GM08714 (cell line): ENCODE data around the gene SV2C.

Experiments
- H3K4me3 ChIP-seq: fragments of 200-500 bp; sonication (Bioruptor generic); 2 replicates; pipeline ENCODE4 v1.5.1; 2014; ENCODE audit warnings: mild to moderate bottlenecking, low read length, inconsistent platforms
- ZNF274 ChIP-seq: IDR thresholded peaks from 2 replicates; pipeline ENCODE4 v1.6.1; 2012; ENCODE audit warnings: mild to moderate bottlenecking, low read depth, low read length

SV2C gene, protein sequence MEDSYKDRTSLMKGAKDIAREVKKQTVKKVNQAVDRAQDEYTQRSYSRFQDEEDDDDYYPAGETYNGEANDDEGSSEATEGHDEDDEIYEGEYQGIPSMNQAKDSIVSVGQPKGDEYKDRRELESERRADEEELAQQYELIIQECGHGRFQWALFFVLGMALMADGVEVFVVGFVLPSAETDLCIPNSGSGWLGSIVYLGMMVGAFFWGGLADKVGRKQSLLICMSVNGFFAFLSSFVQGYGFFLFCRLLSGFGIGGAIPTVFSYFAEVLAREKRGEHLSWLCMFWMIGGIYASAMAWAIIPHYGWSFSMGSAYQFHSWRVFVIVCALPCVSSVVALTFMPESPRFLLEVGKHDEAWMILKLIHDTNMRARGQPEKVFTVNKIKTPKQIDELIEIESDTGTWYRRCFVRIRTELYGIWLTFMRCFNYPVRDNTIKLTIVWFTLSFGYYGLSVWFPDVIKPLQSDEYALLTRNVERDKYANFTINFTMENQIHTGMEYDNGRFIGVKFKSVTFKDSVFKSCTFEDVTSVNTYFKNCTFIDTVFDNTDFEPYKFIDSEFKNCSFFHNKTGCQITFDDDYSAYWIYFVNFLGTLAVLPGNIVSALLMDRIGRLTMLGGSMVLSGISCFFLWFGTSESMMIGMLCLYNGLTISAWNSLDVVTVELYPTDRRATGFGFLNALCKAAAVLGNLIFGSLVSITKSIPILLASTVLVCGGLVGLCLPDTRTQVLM

GRCh38 chr5:76082772-76083554 is at the start of gene SV2C:
TSS of gene SV2C (plus strand) at chr5:76083383. CDS start at chr5:76131751, 48,368 bp downstream.
- no peak within 1 kb of the TSS; the same call in 1 of the 2 replicates for H3K4me3 ChIP-seq
- no peak for TF ChIP-seq ZNF274

- H3K4me3 ChIP-seq = 0 out of 2 replicates have a peak overlapping the region, but pooled peaks have one; percentile 22
Observed at GRCh38 chr5:76037736-76038151, 45.4 kb upstream of the SV2C start.

DNA sequence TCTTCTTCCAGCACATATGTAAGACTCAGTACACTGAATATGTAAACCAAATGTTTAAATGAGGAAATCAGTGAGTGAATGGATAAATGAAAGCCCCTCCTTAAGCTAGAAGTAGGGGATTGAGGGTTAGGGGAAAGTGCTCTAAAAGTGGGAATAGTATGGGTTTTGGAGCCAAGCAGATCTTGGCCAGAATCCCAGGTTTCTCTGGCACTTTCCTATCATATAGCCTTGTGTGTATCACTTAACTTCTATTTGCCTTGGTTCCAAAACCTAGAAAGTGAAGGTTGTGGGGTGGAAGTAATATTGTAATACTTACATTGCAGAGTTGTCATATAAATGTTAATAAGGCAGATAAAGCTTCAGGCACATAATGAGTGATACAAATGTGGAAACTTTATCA is 45.0 kb upstream of the SV2C start:
- no peak for TF ChIP-seq ZNF274

DNA sequence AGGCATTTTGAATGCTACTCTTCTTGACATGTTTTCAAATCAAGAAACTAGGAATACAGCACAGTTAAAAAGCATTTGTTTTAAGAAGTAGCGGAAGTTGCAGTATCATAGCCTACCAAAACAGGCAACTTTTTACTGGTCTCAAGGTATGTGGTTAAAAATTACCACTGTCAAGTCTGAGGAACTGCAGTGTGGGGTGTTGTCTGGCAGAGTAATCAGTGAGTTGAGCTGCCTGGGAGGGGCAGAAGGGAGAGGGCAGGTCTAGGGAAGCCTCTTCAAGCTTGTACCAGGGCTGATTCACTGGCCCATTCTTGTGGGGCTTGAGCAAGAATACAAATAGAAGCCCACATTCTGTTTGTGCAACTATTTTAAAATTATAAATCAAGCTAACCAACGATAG is 42.4 kb upstream of the SV2C start:
- no peak for TF ChIP-seq ZNF274
- H3K4me3 ChIP-seq = no peak overlapping the region

More for the DNA sequence above, 45.0 kb upstream of the SV2C start:
- H3K4me3 ChIP-seq = 0 out of 2 replicates have a peak overlapping the region, but pooled peaks have one; percentile 22

GRCh38 chr5:76041863-76042262 is 41.3 kb upstream of the SV2C start:
- no peak overlapping the region for H3K4me3 ChIP-seq
- no peak for TF ChIP-seq ZNF274

DNA sequence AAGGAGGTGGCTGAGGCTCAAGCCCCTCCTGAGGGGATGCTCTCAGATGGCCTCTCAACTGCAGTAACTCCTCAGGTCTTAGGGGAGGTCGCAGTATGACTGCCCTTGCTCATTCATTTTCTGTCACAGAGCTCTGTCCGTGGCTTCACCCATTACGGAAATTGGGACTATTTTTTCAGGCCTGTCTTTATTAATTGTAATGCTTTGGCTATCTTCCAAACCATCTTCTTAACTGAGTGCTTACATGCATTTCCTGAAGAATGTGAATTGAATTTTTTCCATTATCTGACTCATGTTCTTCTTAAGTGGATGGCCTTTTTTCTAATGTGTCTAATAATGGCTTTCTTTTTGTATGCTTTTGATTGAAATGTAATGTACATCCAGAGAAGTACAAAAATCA is 36.4 kb upstream of the SV2C start:
- TF ChIP-seq ZNF274 = no peak
- no peak overlapping the region for H3K4me3 ChIP-seq

GRCh38 chr5:76050134-76050533 is 33.0 kb upstream of the SV2C start:
- TF ChIP-seq ZNF274 = no peak
- H3K4me3 ChIP-seq = no peak overlapping the region

GRCh38 chr5:76062502-76063041 is 20.6 kb upstream of the SV2C start:
- no peak overlapping the region for H3K4me3 ChIP-seq
- no peak for TF ChIP-seq ZNF274

GRCh38 chr5:76065258-76065657 is 17.9 kb upstream of the SV2C start:
- TF ChIP-seq ZNF274 = no peak
- no peak overlapping the region for H3K4me3 ChIP-seq

- H3K4me3 ChIP-seq = no peak overlapping the region
- no peak for TF ChIP-seq ZNF274
Observed at GRCh38 chr5:76069061-76069735, 14.0 kb upstream of the SV2C start.

DNA sequence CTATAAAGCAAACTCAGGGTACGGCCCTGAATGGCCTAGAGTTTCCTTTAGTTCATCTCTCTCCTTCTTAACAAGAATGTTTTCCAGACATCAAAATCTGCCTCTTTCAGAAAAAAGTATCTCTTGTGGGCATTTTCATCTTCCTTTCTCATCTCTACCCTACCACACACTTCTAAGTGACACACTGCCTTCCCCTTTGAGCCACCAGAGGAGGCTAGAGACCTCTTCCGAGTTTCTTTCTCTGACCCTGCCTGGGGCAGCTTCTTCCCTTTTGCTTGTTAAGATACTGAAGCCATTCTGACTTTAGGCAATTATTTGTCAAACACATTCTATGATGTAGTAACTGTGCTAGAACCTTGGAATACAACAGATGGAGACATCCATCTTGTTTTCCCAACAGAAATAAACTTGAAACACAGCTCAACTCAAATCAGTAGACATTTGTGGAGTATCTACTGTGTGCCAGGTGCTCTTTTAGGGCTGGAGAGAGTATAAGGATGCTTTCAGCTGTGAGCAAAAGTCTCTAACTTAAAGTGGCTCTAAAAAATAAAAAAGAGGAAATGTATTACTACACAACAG is 8.6 kb upstream of the SV2C start:
- no peak overlapping the region for H3K4me3 ChIP-seq

GRCh38 chr5:76081811-76082771 is 1.1 kb upstream of the SV2C start:
- TF ChIP-seq ZNF274 = no peak
- no peak overlapping the region; the same call in 1 of the 2 replicates for H3K4me3 ChIP-seq

More for the DNA sequence above, 8.6 kb upstream of the SV2C start:
- no peak for TF ChIP-seq ZNF274
